K562 (cell line): Measurements from ENCODE around the gene H2BK1. TPM values are rescaled to one million over a fixed set of nuclear protein-coding genes. Genes with fewer than 3 reads are reported as not detected.

Source experiments
- ATAC-seq: fragments of 200-7000 bp; cut with Tn5 transposase; 3 replicates; pipeline ENCODE4 v1.9.1; 2020; ENCODE audit warnings: moderate library complexity
- BruUV-seq: library from RNA; stranded (reverse); fragments of 400-500 nt; replicated peaks from 2 replicates; lab custom pipeline; 2021; lab: Mats Ljungman, UMichigan
- CTCF ChIA-PET: fragments of 300-600 bp; formaldehyde crosslinking; extraction: SDS; loops from one replicate; lab custom pipeline; 2021; ENCODE audit warnings: low intra/inter-chr PET ratio; lab: Yijun Ruan, JAX
- POLR2A ChIA-PET: fragments of 300-600, 350-650 bp; sonication (Branson Sonifier 250); formaldehyde crosslinking; extraction: SDS; loops from one replicate; lab custom pipeline; 2021; ENCODE audit warnings: antibody characterized with exemption, inconsistent platforms; lab: Yijun Ruan, JAX
- DNase-seq, 4 experiments: peaks; one replicate each; pipeline versions ENCODE4 v3.0.0 to v3.0.0-alpha.2; 2011 to 2018; ENCODE audit warnings: low spot score in 3 of 4, mixed read lengths in 3 of 4; ENCODE audit errors: extremely low read depth in 1 of 4
- FAIRE-seq: peaks from 2 replicates; lab custom pipeline; 2011; peaks lifted over from hg19 to GRCh38; lab: Jason Lieb, UNC
- H2AFZ ChIP-seq: 2 replicates; pipeline ENCODE4 v1.6.0; 2011; ENCODE audit warnings: low read depth, low read length, control low read depth, inconsistent platforms
- H3K27ac ChIP-seq: fragments of 200-600 bp; 3 replicates; pipeline ENCODE4 v1.8.0; 2011; ENCODE audit warnings: low read depth, mild to moderate bottlenecking, control low read depth, inconsistent platforms, low read length, moderate library complexity, mixed read lengths; ENCODE audit errors: extremely low read depth
- H3K27me3 ChIP-seq, 2 experiments: fragments of 300-600 bp in 1 of 2; 2 replicates in 1 of 2; 3 replicates in 1 of 2; pipeline versions ENCODE4 v1.6.0 to v1.8.0; 2011; ENCODE audit warnings: inconsistent platforms in 2 of 2, low read length in 2 of 2, mild to moderate bottlenecking in 1 of 2, mixed read lengths in 1 of 2, moderate library complexity in 1 of 2; ENCODE audit not compliant: control insufficient read depth in 2 of 2, insufficient read depth in 2 of 2
- H3K36me3 ChIP-seq: fragments of 300-600 bp; 3 replicates; pipeline ENCODE4 v1.8.0; 2011; ENCODE audit warnings: mild to moderate bottlenecking, low read length, inconsistent platforms; ENCODE audit not compliant: control insufficient read depth, insufficient read depth
- H3K4me1 ChIP-seq, 2 experiments: fragments of 200-600 bp in 1 of 2; replicated peaks in 1 of 2; 2 replicates in 1 of 2; 3 replicates in 1 of 2; pipeline versions ENCODE4 v1.5.1 to v1.8.0; 2011; ENCODE audit warnings: inconsistent platforms in 2 of 2, low read length in 2 of 2, mild to moderate bottlenecking in 1 of 2, mixed read lengths in 1 of 2, moderate library complexity in 1 of 2; ENCODE audit not compliant: control insufficient read depth in 2 of 2, insufficient read depth in 2 of 2
- H3K4me2 ChIP-seq: 2 replicates; pipeline ENCODE4 v1.6.1; 2011; ENCODE audit warnings: low read length, control low read depth, inconsistent platforms, mixed read lengths; ENCODE audit not compliant: insufficient read depth
- H3K4me3 ChIP-seq: fragments of 200-600 bp; sonication (generic), shearing (Covaris generic); 2 replicates; pipeline ENCODE4 v1.5.1; 2016; ENCODE audit warnings: control low read depth, inconsistent platforms
- H3K79me2 ChIP-seq: fragments of 200-600 bp; 3 replicates; pipeline ENCODE4 v1.8.0; 2011; ENCODE audit warnings: low read length, inconsistent platforms; ENCODE audit not compliant: control insufficient read depth, insufficient read depth
- H3K9ac ChIP-seq, 2 experiments: 2 replicates each; pipeline versions ENCODE4 v1.6.0 to v1.6.1; 2011; ENCODE audit warnings: low read depth in 2 of 2, low read length in 2 of 2, control low read depth in 1 of 2, inconsistent platforms in 1 of 2, mild to moderate bottlenecking in 1 of 2, mixed read lengths in 1 of 2; ENCODE audit not compliant: insufficient read depth in 1 of 2
- H3K9me1 ChIP-seq: one replicate; pipeline ENCODE4 v1.6.0; 2011; ENCODE audit warnings: inconsistent platforms, mild to moderate bottlenecking, low read length, moderate library complexity; ENCODE audit not compliant: control insufficient read depth, insufficient read depth
- H3K9me3 ChIP-seq: replicated peaks from 2 replicates; pipeline ENCODE4 v1.5.1; 2011; ENCODE audit warnings: low read depth, low read length, inconsistent platforms; ENCODE audit not compliant: control insufficient read depth, insufficient read depth
- H4K20me1 ChIP-seq: replicated peaks from 2 replicates; pipeline ENCODE4 v1.6.1; 2011; ENCODE audit warnings: low read length, inconsistent platforms, mixed read lengths; ENCODE audit not compliant: control insufficient read depth, insufficient read depth
- ATF1 ChIP-seq, 2 experiments: fragments of 450-650 bp in 1 of 2; IDR thresholded peaks; 2 replicates each; pipeline ENCODE4 v1.6.1; 2016; ENCODE audit warnings: missing compliant biosample characterization in 1 of 2, missing genetic modification characterization in 1 of 2
- ATF3 ChIP-seq, 2 experiments: fragments of 450-650 bp in 1 of 2; sonication (generic) in 1 of 2; formaldehyde crosslinking in 1 of 2; IDR thresholded peaks in 1 of 2; conservative IDR thresholded peaks in 1 of 2; 2 replicates each; pipeline versions ENCODE4 v1.6.1 to v1.8.1; 2016 to 2023; ENCODE audit warnings: mild to moderate bottlenecking in 2 of 2, moderate library complexity in 2 of 2, inconsistent platforms in 1 of 2, missing genetic modification reagents in 1 of 2
- LARP7 ChIP-seq: fragments of 450-650 bp; IDR thresholded peaks from 2 replicates; pipeline ENCODE4 v1.6.1; 2016
- NR4A1 ChIP-seq, 2 experiments: fragments of 250-450 bp in 1 of 2; fragments of 450-650 bp in 1 of 2; sonication (Bioruptor Pico) in 1 of 2; IDR thresholded peaks; 2 replicates each; pipeline versions ENCODE4 v1.4.0 to v1.6.1; 2016 to 2020; ENCODE audit warnings: mild to moderate bottlenecking in 2 of 2, missing compliant biosample characterization in 1 of 2, missing genetic modification characterization in 1 of 2, moderate library complexity in 1 of 2
- PRPF4 ChIP-seq: fragments of 200-400 bp; formaldehyde crosslinking; IDR thresholded peaks from one replicate; pipeline ENCODE4 v1.6.1; 2017; ENCODE audit warnings: low read length, low read depth, mild to moderate bottlenecking; ENCODE audit not compliant: insufficient read depth, poor library complexity, severe bottlenecking
- SRF ChIP-seq, 2 experiments: fragments of 250-450, 450-650 bp in 1 of 2; sonication (Bioruptor Pico) in 1 of 2; sonication (generic) in 1 of 2; formaldehyde crosslinking; IDR thresholded peaks; 2 replicates each; pipeline versions ENCODE4 v1.5.0 to v1.5.1; 2020 to 2022; ENCODE audit warnings: mild to moderate bottlenecking in 1 of 2, missing genetic modification reagents in 1 of 2
- STAT5B ChIP-seq: fragments of 250-450 bp; sonication (Bioruptor Pico); IDR thresholded peaks from 2 replicates; pipeline ENCODE4 v1.8.0; 2021; ENCODE audit warnings: mild to moderate bottlenecking, inconsistent platforms
- TRIM25 ChIP-seq: fragments of 450-650 bp; IDR thresholded peaks from 2 replicates; pipeline ENCODE4 v1.7.0; 2016; ENCODE audit warnings: borderline replicate concordance
- ZNF77 ChIP-seq: fragments of 250-450 bp; sonication (Bioruptor Pico); IDR thresholded peaks from 2 replicates; pipeline ENCODE4 v1.5.0; 2020
- WGBS: fragments of 100-300 bp; shearing (Covaris generic); methylation state at CpG from one replicate; pipeline ENCODE4 v1.1.6; 2016; ENCODE audit warnings: low coverage, mixed read lengths; ENCODE audit not compliant: insufficient coverage; ENCODE audit errors: missing lambda C conversion rate; 5-methylcytosine and 5-hydroxymethylcytosine counted together
- in situ Hi-C: fragments of 300-500 bp; cut with MboI; formaldehyde crosslinking; loops from 4 replicates; pipeline ENCODE4 v1.15.0; 2018; ENCODE audit warnings: inconsistent platforms, mixed read lengths
- intact Hi-C: fragments of 100-400 bp; cut with micrococcal nuclease; formaldehyde crosslinking; loops from 2 replicates; pipeline ENCODE4 v1.14.2; 2022
- polyA plus RNA-seq, 8 experiments: library from polyadenylated mRNA; depleted of rRNA in 4 of 8; stranded (reverse) in 5 of 8; unstranded in 3 of 8; fragments of >200 nt; fragmentation: Nextera tagmentation in 2 of 8; fragmentation: Illumina TruSeq in 1 of 8; extraction: Ambion mirVana in 2 of 8; extraction: Trizol in 1 of 8; gene quantifications; 2 replicates each; pipeline versions ENCODE4 v1.2.1 to v1.2.3, GENCODE V29; 2011 to 2014; ENCODE audit warnings: inconsistent platforms in 1 of 8, missing spikeins in 1 of 8
- total RNA-seq, 7 experiments: library from RNA; depleted of rRNA in 6 of 7; stranded (reverse); fragments of >200 nt in 6 of 7; fragmentation: Illumina TruSeq in 2 of 7; extraction: Trizol in 2 of 7; gene quantifications; 2 replicates each; pipeline versions ENCODE4 v1.2.1 to v1.2.3, GENCODE V29; 2011 to 2021; ENCODE audit warnings: low replicate concordance in 1 of 7

The H2BK1 gene
- total and polyA plus RNA-seq, 9 of the 15 experiments (the other 6 are each of a cell fraction or from before 2014, with no cell fraction given) = not detected

- 3% methylated on average over 2 of the region's 2 CpGs for WGBS
- TF ChIP-seq TRIM25 (no peak), LARP7 (no peak), ZNF77 (no peak), ATF1 (CRISPR knock-in tag; IDR thresholded peaks at IDR 0.05) (no peak), ATF1 (tag; IDR thresholded peaks at IDR 0.05) (no peak), ATF3 (IDR thresholded peaks at IDR 0.05) (peak; percentile 51), ATF3 (CRISPR knock-in tag; conservative IDR thresholded peaks at IDR 0.05) (no peak), PRPF4 (no peak), STAT5B (CRISPR knock-in tag) (no peak), SRF (CRISPR knock-in tag; IDR thresholded peaks at IDR 0.05) (no peak), NR4A1 (CRISPR knock-in tag; IDR thresholded peaks at IDR 0.05) (no peak), NR4A1 (tag; IDR thresholded peaks at IDR 0.05) (no peak)
- peaks cover 49% of the 10 kb centered on the region for H4K20me1 ChIP-seq
- no peak overlapping the region for H3K27ac ChIP-seq
- no peaks in the 10 kb centered on the region for H3K9me3 ChIP-seq
- H3K4me3 ChIP-seq = no peak overlapping the region
- BruUV-seq = no TSS peak
- ChIA-PET CTCF (interaction anchor here (0.8 to 2.3 kb wide), 2 partner anchors 70 to 76 kb away, joined by 5 to 10 read pairs; partner anchors contain the start of gene GBX1), POLR2A (interaction anchor here (0.6 to 3.5 kb wide), 6 partner anchors 9 to 488 kb away, joined by 3 to 34 read pairs (median 8); partner anchors contain the start of genes ABCF2 and CHPF2)
- peaks cover 0 to 20% of the 10 kb centered on the region in 2 experiments; a peak in 1 of 5 replicates for H3K27me3 ChIP-seq
- H3K9me1 ChIP-seq = peaks cover 8% of the 10 kb centered on the region
- DNase-seq (no peak), FAIRE-seq (no peak), ATAC-seq (no peak)
- peaks cover 20 to 53% of the 10 kb centered on the region in 2 experiments for H3K4me1 ChIP-seq
- no peak overlapping the region for H2AFZ ChIP-seq
- no peaks in the 10 kb centered on the region for H3K79me2 ChIP-seq
- H3K9ac ChIP-seq = peak overlapping the region in 1 of 2 experiments; percentile 1; a peak in 1 of 4 replicates
- intact Hi-C loops (loop anchor here (5.0 kb wide), 1 partner anchor 51 kb away; no protein-coding TSS in a partner anchor), in situ Hi-C loops (no loop called here)
- no peak overlapping the region for H3K4me2 ChIP-seq
- peaks cover 3% of the 10 kb centered on the region; the same call in 1 of the 3 replicates for H3K36me3 ChIP-seq
Measured at GRCh38 chr7:151243045-151243349, 32.7 kb upstream of the H2BK1 start.
